Measurements from ENCODE around the gene KCNH3.
"Not testable (repeated sequence)": the region's sequence is repeated elsewhere in the genome, so short reads cannot be mapped to it uniquely, and the experiment has no call there.

Gene KCNH3

GRCh38 chr12:49587174-49587908 is 48.5 kb downstream of the KCNH3 start:
- FAIRE-seq = no peak

GRCh38 chr12:49588281-49588680 is 49.5 kb downstream of the KCNH3 start:
- no peak for TF ChIP-seq POLR2A (IDR thresholded peaks at IDR 0.05; ENCODE audit: low read depth, low read length)
- FAIRE-seq = no peak
- no peak for DNase-seq (ENCODE audit: insufficient read length)

More at GRCh38 chr12:49587174-49587908, 48.5 kb downstream of the KCNH3 start:
- TF ChIP-seq POLR2AphosphoS5 (IDR thresholded peaks at IDR 0.05; ENCODE audit: low read depth, low read length) = no peak
- no peak for TF ChIP-seq TAF1 (IDR thresholded peaks at IDR 0.05; ENCODE audit: borderline replicate concordance, low read depth, low read length)
- no peak for TF ChIP-seq POLR2A (IDR thresholded peaks at IDR 0.05; ENCODE audit: low read depth, low read length)
- no peak for DNase-seq (ENCODE audit: insufficient read length)

DNA sequence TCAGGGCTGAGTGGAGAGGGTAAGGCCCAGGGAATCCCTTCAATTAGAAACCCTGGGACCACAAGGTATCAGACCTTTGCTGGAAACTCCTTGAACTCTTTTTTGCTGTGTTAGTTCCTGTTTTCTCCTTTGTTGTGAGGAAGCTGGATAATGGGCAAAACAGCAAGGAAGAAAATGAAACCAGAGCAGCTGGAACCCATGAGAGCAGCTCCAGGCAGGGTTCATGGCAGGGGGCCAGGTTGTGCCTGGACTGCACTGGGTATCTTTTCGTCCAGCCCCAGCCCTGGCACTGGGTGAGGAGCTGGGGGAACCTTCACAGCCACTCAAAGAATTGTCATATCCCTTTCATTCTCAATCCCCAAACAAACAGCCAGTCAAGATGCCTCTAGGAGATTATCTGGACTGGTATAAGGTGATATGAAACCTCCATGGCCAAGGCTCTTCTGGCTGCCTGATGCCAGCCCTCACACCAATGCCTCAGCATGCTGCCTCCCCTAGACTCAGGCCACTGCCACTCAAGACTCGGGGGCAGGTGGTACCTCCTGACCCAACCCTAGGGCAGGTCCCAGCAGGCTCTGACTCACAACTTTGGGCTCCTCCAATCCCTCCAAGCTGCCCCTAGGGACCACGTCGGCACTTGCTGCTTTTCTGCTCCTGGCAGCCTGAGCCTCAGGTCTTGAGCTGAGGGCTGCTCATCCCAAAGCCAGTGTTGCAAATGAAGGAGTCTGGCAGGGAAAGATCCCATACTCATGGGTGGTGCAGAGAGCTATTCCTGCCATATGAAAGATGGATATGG is 50.1 kb downstream of the KCNH3 start:
- TF ChIP-seq POLR2A (IDR thresholded peaks at IDR 0.05; ENCODE audit: low read depth, low read length) = no peak
- TF ChIP-seq POLR2AphosphoS5 (IDR thresholded peaks at IDR 0.05; ENCODE audit: low read depth, low read length) = no peak
- no peak for TF ChIP-seq TAF1 (IDR thresholded peaks at IDR 0.05; ENCODE audit: borderline replicate concordance, low read depth, low read length)
- FAIRE-seq (no peak), DNase-seq (ENCODE audit: insufficient read length) (no peak)

- FAIRE-seq = no peak
- no peak for DNase-seq (ENCODE audit: insufficient read length)
- no peak for TF ChIP-seq TAF1 (IDR thresholded peaks at IDR 0.05; ENCODE audit: borderline replicate concordance, low read depth, low read length)
- no peak for TF ChIP-seq POLR2AphosphoS5 (IDR thresholded peaks at IDR 0.05; ENCODE audit: low read depth, low read length)
- no peak for TF ChIP-seq POLR2A (IDR thresholded peaks at IDR 0.05; ENCODE audit: low read depth, low read length)
These were observed 59.7 kb downstream of the KCNH3 start for GRCh38 chr12:49598527-49598926.

GRCh38 chr12:49599961-49600360 is 61.1 kb downstream of the KCNH3 start:
- FAIRE-seq = no peak
- TF ChIP-seq POLR2A (IDR thresholded peaks at IDR 0.05; ENCODE audit: low read depth, low read length) (no peak), POLR2AphosphoS5 (IDR thresholded peaks at IDR 0.05; ENCODE audit: low read depth, low read length) (no peak), TAF1 (IDR thresholded peaks at IDR 0.05; ENCODE audit: borderline replicate concordance, low read depth, low read length) (no peak)

DNA sequence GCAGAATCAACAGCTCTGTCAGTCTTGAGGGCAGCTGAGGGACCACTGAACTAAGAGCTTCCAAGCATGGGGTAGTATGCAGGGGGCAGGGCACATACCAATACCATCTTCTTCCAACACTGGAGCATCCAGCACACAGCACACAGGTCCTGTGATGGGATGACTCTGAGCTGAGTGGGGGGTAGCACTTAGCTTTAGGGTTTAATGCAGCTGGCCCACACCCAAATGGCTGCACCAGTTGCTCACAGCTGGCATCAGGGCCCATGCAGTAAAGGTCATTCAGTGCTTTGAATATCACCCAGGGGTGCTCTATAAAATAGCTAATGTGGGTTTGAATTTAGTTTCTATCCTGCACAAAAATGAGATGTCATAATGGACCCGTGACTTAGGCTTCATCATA is 64.9 kb downstream of the KCNH3 start:
- DNase-seq (ENCODE audit: insufficient read length) (no peak), FAIRE-seq (no peak)
- TF ChIP-seq POLR2AphosphoS5 (IDR thresholded peaks at IDR 0.05; ENCODE audit: low read depth, low read length) (no peak), TAF1 (IDR thresholded peaks at IDR 0.05; ENCODE audit: borderline replicate concordance, low read depth, low read length) (no peak), POLR2A (IDR thresholded peaks at IDR 0.05; ENCODE audit: low read depth, low read length) (no peak)

More at GRCh38 chr12:49599961-49600360, 61.1 kb downstream of the KCNH3 start:
- DNase-seq (ENCODE audit: insufficient read length) = no peak

- DNase-seq (ENCODE audit: insufficient read length) (no peak), FAIRE-seq (no peak)
- TF ChIP-seq TAF1 (IDR thresholded peaks at IDR 0.05; ENCODE audit: borderline replicate concordance, low read depth, low read length) = no peak
- TF ChIP-seq POLR2A (IDR thresholded peaks at IDR 0.05; ENCODE audit: low read depth, low read length) = no peak
- no peak for TF ChIP-seq POLR2AphosphoS5 (IDR thresholded peaks at IDR 0.05; ENCODE audit: low read depth, low read length)
These were observed 66.0 kb downstream of the KCNH3 start for GRCh38 chr12:49604856-49605255.

DNA sequence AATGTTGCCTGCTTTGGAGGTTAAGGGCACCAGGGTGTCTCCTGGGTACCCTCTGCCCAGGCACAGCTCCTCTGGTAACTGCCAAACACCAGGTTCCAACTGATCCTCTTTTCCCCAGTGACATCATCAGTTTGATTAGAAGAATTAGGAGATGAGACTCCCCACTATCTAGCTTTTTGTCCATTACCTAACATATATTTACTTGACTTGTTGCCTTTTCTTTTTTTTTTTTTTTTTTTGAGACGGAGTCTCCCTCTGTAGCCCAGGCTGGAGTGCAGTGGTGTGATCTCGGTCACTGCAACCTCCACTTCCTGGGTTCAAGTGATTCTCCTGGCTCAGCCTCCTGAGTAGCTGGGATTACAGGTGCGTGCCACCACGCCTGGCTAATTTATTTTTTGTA is 66.7 kb downstream of the KCNH3 start, which contains the start of gene FAM186B:
Gene FAM186B (minus strand): TSS at position 101 of the 400 bp plus-strand sequence. CDS start 162 bp downstream, outside the sequence.
- not testable (repeated sequence) for DNase-seq (ENCODE audit: insufficient read length); FAIRE-seq
